GM12865 (cell line): Measurements from ENCODE around the gene MYO10.

Experiments
- DNase-seq: peaks from one replicate; pipeline ENCODE4 v3.0.0; 2010; ENCODE audit warnings: low read depth
- H3K4me3 ChIP-seq: 2 replicates; pipeline ENCODE4 v1.5.1; 2011; ENCODE audit warnings: mild to moderate bottlenecking, low read depth, low read length, control low read depth
- CTCF ChIP-seq: IDR thresholded peaks from 2 replicates; pipeline ENCODE4 v1.5.1; 2011; ENCODE audit warnings: low read length, control low read depth, low read depth, inconsistent platforms; ENCODE audit not compliant: insufficient read depth; ENCODE audit errors: missing control alignments

The MYO10 gene

DNA sequence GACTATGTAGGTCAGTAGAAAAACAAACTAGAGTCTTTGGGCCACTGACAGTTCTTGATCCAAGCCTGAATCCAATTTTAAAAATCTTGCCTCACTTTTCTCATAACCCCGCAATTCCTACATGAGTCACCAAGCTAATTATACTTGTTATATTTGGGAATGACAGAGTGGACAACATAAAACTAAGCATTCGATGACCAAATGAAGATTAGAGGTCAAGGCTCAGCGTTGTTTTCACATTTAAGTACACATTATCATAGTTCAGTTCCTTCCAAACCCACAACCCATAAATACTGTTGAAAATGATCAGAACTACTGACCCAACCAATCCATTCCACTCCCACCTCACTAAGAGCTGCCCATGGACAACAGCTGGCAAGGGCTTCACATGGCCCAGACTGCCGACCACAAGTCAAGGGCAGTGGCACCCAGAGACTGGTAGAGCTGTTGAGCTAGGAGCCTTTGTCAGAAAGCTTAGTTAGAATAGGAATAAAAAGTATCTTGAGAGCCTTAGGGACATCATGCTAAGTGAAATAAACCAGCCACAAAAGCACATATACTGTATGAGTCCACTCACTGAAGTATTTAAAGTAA, 64.2 kb downstream of the MYO10 start:
- no peak for DNase-seq
- H3K4me3 ChIP-seq: no peak overlapping the region
- no peak for TF ChIP-seq CTCF

DNA sequence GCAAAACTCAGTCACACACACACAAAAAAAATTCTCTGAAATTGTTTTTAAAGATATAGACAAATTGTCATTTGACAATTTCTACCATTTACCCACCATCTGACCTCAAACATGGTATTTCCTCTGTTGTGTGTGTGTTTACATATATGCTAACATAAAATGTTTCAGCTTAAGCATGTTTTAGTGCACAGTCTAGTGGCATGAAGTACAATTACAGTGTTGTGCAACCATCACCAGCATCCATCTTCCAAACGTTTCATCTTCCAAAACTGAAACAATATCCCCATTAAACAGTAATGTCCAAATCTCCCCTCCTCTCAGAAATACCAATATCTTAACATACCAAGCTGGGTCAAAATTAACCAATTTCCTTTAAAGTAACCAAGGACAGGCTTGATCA, 65.2 kb downstream of the MYO10 start:
- no peak for TF ChIP-seq CTCF
- H3K4me3 ChIP-seq: no peak overlapping the region
- DNase-seq: no peak

- no peak overlapping the region for H3K4me3 ChIP-seq
- no peak for DNase-seq
- no peak for TF ChIP-seq CTCF
Measured at GRCh38 chr5:16869821-16870796, 66.0 kb downstream of the MYO10 start.

DNA sequence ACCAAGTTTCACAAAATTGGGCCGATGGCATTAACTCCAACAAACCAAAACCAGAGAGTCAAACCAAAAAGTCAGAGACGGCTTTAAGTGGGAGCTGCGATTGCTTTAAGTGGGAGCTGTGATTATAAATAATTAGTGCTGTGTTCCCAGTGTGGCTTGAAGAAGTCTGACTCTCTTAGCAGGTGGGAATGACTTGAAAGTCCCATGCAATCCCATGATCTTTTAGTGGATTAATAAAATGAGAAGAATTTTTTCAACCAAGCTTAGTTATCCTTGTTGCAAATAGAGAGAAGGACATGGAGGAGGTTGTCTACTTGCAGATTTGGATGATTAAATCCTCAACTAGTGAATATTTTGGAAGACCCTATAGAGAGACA, 68.5 kb downstream of the MYO10 start:
- no peak for DNase-seq
- H3K4me3 ChIP-seq: no peak overlapping the region
- no peak for TF ChIP-seq CTCF

- TF ChIP-seq CTCF: no peak
- no peak for DNase-seq
Measured at GRCh38 chr5:16866795-16867576, 69.1 kb downstream of the MYO10 start.

DNA sequence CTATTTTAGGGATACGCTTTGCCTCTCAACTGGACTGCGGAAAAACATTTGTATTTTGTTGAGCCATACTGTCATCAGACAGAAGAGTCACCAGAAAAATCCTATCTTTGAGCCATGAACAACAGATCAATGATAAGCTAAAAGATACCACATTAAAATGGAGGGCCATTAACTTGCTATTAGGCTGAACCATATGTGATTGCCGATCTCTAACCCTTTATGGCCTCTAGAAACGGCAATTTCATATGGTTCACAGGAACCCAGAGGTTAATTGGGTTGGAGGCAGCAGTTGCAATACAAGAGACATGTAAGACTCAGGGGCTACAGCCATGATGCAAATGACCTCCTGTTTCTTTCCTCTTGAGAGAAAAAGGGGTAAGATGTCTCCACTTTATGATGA, 69.8 kb downstream of the MYO10 start:
- no peak overlapping the region for H3K4me3 ChIP-seq
- no peak for DNase-seq
- no peak for TF ChIP-seq CTCF

More at GRCh38 chr5:16866795-16867576, 69.1 kb downstream of the MYO10 start:
- no peak overlapping the region for H3K4me3 ChIP-seq
